DND-41 (cell line): ENCODE results near the gene TAP1.

ENCODE experiments used
- ATAC-seq: fragments of 200-7000 bp; cut with Tn5 transposase; 3 replicates; pipeline ENCODE4 v1.9.1; 2021; ENCODE audit warnings: low read depth; ENCODE audit not compliant: insufficient read depth
- DNase-seq: peaks from one replicate; pipeline ENCODE4 v3.0.0-alpha.2; 2020
- H2AFZ ChIP-seq: 2 replicates; pipeline ENCODE4 v1.6.0; 2012; ENCODE audit warnings: low read depth, low read length
- H3K27ac ChIP-seq: 2 replicates; pipeline ENCODE4 v1.5.1; 2012; ENCODE audit warnings: low read length, inconsistent platforms
- H3K27me3 ChIP-seq: fragments of 200-600 bp; sonication (generic); 2 replicates; pipeline ENCODE4 v1.6.0; 2012; ENCODE audit warnings: low read length, mild to moderate bottlenecking, inconsistent platforms; ENCODE audit not compliant: insufficient read depth, poor library complexity
- H3K36me3 ChIP-seq: 2 replicates; pipeline ENCODE4 v1.5.1; 2012; ENCODE audit warnings: low read length, inconsistent platforms; ENCODE audit not compliant: insufficient read depth
- H3K4me1 ChIP-seq: 2 replicates; pipeline ENCODE4 v1.5.1; 2012; ENCODE audit warnings: mild to moderate bottlenecking, low read length; ENCODE audit not compliant: insufficient read depth
- H3K4me2 ChIP-seq: 2 replicates; pipeline ENCODE4 v1.6.0; 2012; ENCODE audit warnings: mild to moderate bottlenecking, moderate library complexity, low read length, inconsistent platforms; ENCODE audit not compliant: insufficient read depth
- H3K4me3 ChIP-seq, 2 experiments: fragments of 200-600 bp in 1 of 2; shearing (Covaris generic) in 1 of 2; 2 replicates each; pipeline ENCODE4 v1.5.1; 2012 to 2016; ENCODE audit warnings: inconsistent platforms in 2 of 2, low read length in 2 of 2, mild to moderate bottlenecking in 2 of 2, low read depth in 1 of 2, moderate library complexity in 1 of 2
- H3K79me2 ChIP-seq: 2 replicates; pipeline ENCODE4 v1.6.0; 2012; ENCODE audit warnings: low read length, inconsistent platforms; ENCODE audit not compliant: insufficient read depth
- H3K9ac ChIP-seq: 2 replicates; pipeline ENCODE4 v1.6.0; 2012; ENCODE audit warnings: low read depth, mild to moderate bottlenecking, inconsistent platforms, low read length, moderate library complexity
- H3K9me3 ChIP-seq: 2 replicates; pipeline ENCODE4 v1.5.1; 2012; ENCODE audit warnings: low read length, moderate library complexity, mild to moderate bottlenecking, inconsistent platforms; ENCODE audit not compliant: insufficient read depth, severe bottlenecking
- H4K20me1 ChIP-seq: 2 replicates; pipeline ENCODE4 v1.6.0; 2012; ENCODE audit warnings: low read length; ENCODE audit not compliant: insufficient read depth
- CTCF ChIP-seq: IDR thresholded peaks from 2 replicates; pipeline ENCODE4 v1.5.1; 2012; ENCODE audit warnings: borderline replicate concordance, low read length, moderate library complexity, mild to moderate bottlenecking; ENCODE audit not compliant: poor library complexity, severe bottlenecking; ENCODE audit errors: extremely low read depth
- EZH2 ChIP-seq: IDR thresholded peaks from 3 replicates; pipeline ENCODE4 v1.6.1; 2012; ENCODE audit warnings: borderline replicate concordance, low read depth, mild to moderate bottlenecking, moderate library complexity, low read length, inconsistent platforms; ENCODE audit not compliant: severe bottlenecking

TAP1 gene

DNA sequence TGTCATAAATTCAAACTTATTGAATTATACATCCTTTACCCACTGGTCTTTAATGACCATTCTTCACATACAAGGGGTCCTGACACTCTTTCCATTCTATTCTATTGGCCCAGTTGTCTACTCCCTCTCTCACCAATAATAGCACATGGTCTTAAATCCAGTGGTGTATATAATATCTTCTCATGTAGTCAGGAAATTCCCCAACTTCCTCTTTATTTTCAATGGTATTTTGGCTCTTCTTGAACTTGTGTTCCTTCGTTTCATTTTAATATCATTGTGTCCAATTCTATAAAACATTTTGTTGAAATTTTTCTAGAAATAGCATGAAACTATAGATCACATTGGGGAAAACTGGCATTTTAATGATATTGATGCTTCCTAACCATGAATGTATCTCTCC is 37.3 kb upstream of the TAP1 start:
- H3K27me3 ChIP-seq: peaks cover 10% of the 10 kb centered on the region
- no peak overlapping the region for H3K4me2 ChIP-seq
- H2AFZ ChIP-seq: no peak overlapping the region
- peaks cover 13% of the 10 kb centered on the region for H3K79me2 ChIP-seq
- ATAC-seq (no peak), DNase-seq (no peak)
- H3K4me3 ChIP-seq: no peak overlapping the region
- no peaks in the 10 kb centered on the region for H4K20me1 ChIP-seq
- no peaks in the 10 kb centered on the region for H3K36me3 ChIP-seq
- H3K9ac ChIP-seq: no peak overlapping the region
- no peak overlapping the region for H3K27ac ChIP-seq
- peaks cover 17% of the 10 kb centered on the region for H3K4me1 ChIP-seq
- H3K9me3 ChIP-seq: no peaks in the 10 kb centered on the region
- TF ChIP-seq EZH2 (no peak), CTCF (no peak)

DNA sequence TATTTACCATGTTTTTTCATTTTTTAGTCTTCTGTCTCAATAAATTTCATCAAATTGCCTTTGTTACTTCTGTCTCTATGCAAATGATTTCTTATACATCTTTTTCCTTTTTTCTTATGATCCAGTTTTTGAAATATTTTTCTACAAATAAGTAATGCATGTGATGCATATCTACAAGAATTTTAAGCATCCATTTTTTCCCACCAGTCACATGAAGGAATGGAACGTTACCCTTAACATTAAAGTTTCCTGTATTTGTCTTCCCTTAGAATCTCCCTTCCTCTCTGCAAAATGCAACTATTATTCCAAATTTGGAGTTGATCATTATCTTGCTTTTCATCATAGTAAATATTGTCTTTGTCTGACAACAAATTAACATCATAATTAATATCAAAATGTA is 36.0 kb upstream of the TAP1 start:
- H3K4me3 ChIP-seq: no peak overlapping the region
- H3K27me3 ChIP-seq: peaks cover 10% of the 10 kb centered on the region
- ATAC-seq: no peak
- H3K79me2 ChIP-seq: no peaks in the 10 kb centered on the region
- no peak overlapping the region for H3K9ac ChIP-seq
- H2AFZ ChIP-seq: no peak overlapping the region
- no peaks in the 10 kb centered on the region for H3K36me3 ChIP-seq
- no peak for TF ChIP-seq EZH2
- no peak for TF ChIP-seq CTCF
- DNase-seq: no peak
- no peak overlapping the region for H3K4me2 ChIP-seq
- H3K9me3 ChIP-seq: no peaks in the 10 kb centered on the region
- H3K4me1 ChIP-seq: peaks cover 9% of the 10 kb centered on the region
- H4K20me1 ChIP-seq: no peaks in the 10 kb centered on the region
- H3K27ac ChIP-seq: no peak overlapping the region

- peaks cover 6% of the 10 kb centered on the region for H3K4me1 ChIP-seq
- no peak overlapping the region for H3K9ac ChIP-seq
- TF ChIP-seq EZH2 (no peak), CTCF (no peak)
- ATAC-seq (no peak), DNase-seq (no peak)
- no peak overlapping the region for H3K27ac ChIP-seq
- no peaks in the 10 kb centered on the region for H3K36me3 ChIP-seq
- H3K4me2 ChIP-seq: no peak overlapping the region
- H4K20me1 ChIP-seq: no peaks in the 10 kb centered on the region
- H3K27me3 ChIP-seq: peaks cover 18% of the 10 kb centered on the region
- no peaks in the 10 kb centered on the region for H3K9me3 ChIP-seq
- no peak overlapping the region for H2AFZ ChIP-seq
- no peak overlapping the region for H3K4me3 ChIP-seq
- H3K79me2 ChIP-seq: no peaks in the 10 kb centered on the region
Observed at GRCh38 chr6:32888576-32888975, 35.1 kb upstream of the TAP1 start.

DNA sequence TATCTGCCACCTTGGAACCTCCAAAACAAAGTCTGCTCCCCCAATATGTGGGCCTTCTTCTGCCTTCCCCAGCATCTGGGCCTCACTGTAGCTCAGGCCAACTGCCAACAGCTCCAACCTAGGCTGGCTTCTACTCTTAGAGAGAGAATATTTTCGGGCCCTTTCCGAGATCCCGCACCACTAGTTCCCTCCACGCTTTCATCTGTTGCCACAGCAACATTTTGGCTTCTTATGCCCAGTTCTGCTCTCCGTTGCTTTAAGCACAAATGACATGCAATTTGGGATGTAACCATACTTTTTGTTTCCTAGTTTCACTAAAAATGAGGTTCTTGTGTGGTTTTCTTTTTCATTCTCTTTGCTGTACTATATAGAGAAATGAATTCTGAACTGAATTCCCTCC is 34.1 kb upstream of the TAP1 start:
- TF ChIP-seq EZH2 (no peak), CTCF (no peak)
- no peak overlapping the region for H3K4me3 ChIP-seq
- H3K27me3 ChIP-seq: peaks cover 22% of the 10 kb centered on the region
- H3K9me3 ChIP-seq: no peaks in the 10 kb centered on the region
- no peak overlapping the region for H2AFZ ChIP-seq
- DNase-seq: no peak
- no peak overlapping the region for H3K27ac ChIP-seq
- ATAC-seq: no peak
- H4K20me1 ChIP-seq: no peaks in the 10 kb centered on the region
- no peak overlapping the region for H3K9ac ChIP-seq
- no peaks in the 10 kb centered on the region for H3K4me1 ChIP-seq
- no peaks in the 10 kb centered on the region for H3K79me2 ChIP-seq
- no peaks in the 10 kb centered on the region for H3K36me3 ChIP-seq
- no peak overlapping the region for H3K4me2 ChIP-seq
